Stromal cell of bone marrow (primary cell): ENCODE results near the gene EPHB2.
"Not testable (repeated sequence)": the region's sequence is repeated elsewhere in the genome, so short reads cannot be mapped to it uniquely, and the experiment has no call there.

Experiments
- DNase-seq: peaks from one replicate; pipeline ENCODE4 v3.0.0-alpha.2; 2012; ENCODE audit warnings: low read depth

EPHB2 gene

DNA sequence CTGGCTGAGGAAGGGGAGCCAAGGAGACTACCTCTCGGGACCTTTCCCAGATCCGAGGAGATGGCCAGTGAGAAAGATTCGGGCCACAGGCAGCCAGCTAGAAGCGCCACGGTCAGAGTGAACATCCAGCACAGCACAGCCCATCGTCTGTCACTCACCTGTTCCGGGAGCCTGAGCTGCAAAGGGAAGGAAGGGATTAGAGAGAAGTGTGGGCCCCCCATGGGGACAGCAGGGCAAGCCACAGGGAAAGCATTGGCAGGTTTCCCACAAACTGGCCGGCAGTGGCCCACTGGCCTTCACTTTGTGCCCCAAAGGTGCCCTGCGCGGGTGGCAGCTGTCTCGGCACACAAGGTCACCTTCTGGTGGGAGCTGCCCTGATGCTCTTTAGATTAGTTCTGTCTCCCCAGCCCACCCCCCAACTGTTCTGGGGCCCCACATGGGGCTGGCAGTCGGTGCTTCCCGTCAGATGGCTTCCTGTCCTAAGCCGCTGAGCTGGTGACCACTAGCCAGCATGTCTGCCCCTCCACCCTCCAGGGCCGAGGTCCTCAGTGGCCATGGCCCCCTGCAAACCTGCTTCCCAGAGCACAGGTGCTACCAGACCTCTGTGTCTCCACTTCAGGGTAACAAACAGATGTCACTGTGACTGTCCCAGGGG, 205.3 kb downstream of the EPHB2 start:
- no peak for DNase-seq

DNA sequence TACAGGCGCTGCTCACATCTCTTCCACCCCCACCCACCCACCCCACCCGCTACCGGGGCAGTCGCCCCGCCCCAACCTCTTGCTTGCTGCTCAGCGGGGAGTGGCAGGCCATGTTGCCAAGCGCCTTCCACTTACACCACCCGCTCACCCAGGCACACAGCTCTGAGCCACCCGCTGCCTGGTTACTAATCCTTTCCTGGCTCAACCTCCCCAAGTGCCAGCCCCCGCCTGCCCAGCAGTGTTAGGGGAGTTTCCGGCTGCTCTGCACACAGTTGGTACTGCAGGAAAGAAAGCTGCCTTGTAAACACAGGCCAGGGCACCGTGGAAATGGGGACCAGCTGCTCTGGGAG, 205.8 kb downstream of the EPHB2 start:
- DNase-seq = no peak

- DNase-seq = no peak
Observed at GRCh38 chr1:22917989-22918388, 207.3 kb downstream of the EPHB2 start.

DNA sequence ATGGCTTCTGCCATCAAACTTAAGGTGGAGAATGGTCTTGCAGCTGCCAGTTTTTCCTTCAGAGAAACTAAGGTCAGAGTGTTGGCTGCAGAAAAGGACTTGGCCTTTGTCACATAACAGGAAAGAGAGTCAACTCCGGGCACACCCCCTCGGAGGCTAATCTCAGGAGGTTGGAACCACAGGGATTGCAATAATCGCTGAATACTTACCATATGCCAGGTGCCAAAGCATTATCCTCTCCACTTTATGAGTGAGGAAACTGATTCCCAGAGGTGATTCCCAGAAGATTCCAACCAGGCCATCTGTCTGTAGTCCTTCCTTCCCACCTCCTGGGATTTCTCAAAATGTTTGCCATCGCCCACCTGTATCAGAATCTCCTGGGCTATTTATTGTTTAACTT, 208.0 kb downstream of the EPHB2 start:
- DNase-seq = no peak

DNA sequence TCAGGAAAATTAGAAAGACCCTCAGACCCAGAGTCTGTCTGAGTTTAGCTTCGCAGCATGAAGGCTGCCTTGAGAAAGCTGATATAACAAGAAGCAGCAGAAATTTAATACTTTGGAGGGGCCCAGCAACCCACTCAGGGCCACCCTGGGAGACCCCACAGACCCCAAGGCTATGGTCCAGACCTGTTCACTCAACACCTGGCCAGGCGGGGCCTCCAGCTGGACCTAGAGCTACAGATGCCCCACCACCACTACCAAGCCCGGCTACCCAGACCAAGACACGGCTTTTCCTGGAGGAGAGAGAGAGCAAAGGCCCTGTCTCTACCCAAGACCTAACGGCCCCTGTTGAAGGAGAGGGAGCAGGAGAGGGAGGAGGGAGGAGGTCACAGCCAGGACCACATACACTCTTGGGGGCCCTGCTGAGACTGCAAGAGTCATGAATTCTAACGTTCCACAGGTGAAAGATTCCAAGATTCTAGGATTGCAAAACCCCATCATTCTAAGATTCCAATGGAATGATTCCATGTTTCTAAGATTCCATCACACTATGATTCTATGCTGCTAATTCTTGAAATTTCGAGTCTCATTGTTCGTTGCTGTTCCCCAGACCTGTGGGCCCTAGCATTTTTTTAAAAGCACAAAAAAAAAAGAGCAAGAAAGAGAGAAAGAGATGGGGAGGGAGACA, 208.8 kb downstream of the EPHB2 start:
- no peak for DNase-seq

GRCh38 chr1:22920026-22920733, 209.5 kb downstream of the EPHB2 start:
- no peak for DNase-seq

GRCh38 chr1:22920734-22921451, 210.3 kb downstream of the EPHB2 start:
- no peak for DNase-seq

- DNase-seq = no peak
Observed at GRCh38 chr1:22921452-22922126, 210.9 kb downstream of the EPHB2 start.

DNA sequence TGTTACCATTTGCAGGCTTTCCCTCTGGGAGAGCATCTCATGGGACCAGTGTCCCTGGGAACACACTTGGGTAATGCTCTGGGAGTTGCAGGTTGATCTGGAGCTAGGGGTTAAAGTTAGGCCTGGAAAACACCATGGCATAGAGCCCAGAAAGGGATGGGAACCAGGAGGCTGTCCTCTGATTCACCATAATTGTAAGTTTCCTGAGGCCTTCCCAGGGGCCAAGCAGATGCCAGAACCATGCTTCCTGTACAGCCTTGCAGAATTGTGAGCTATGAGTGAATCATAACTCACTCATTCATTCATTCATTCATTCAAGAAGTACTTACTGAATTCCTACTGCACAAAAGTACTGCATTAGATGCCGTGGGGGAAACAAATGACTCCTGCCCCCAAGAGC, 212.0 kb downstream of the EPHB2 start:
- DNase-seq = peak; percentile 3

DNA sequence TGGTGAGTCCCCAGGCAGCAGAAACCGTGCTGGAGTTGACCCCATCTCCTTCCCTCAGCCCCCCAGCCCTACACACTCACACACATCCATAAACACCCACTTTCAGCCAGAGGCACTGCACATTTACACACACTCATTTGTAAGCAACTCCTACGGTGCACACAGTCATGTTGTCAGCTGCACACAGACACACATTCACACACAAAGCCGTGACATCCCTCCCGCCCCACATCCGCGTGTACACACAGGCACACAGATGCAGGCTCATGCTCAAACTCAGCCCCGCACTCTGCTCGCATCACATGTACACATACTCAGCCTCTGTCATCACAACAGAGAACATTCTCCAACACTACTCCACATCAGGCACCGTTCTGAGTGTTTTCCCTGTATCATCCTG, 214.5 kb downstream of the EPHB2 start:
- no peak for DNase-seq

- peak; percentile 20 for DNase-seq
Observed at GRCh38 chr1:22930240-22930912, 219.7 kb downstream of the EPHB2 start.

GRCh38 chr1:22932803-22933470, 222.3 kb downstream of the EPHB2 start:
- DNase-seq = no peak

DNA sequence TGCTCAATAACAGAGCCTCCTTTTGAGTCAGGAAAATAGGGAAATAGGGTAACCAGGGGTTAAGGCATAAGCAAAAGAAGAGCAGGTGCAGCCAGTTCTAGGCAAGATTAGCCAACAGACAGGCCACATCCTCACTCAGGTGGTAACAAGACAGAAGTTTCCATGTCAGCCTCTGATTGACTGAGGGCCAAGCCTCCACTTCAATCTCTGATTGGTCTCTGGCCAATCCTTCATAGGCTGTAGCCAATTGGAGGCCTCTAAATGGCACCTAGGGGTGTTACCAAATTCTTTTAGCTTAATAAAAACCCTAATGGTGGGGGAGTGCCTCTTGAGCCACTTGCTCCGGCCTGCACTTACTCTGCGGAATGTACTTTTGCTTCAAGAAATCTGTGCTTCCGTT, 224.8 kb downstream of the EPHB2 start:
- DNase-seq = no peak

DNA sequence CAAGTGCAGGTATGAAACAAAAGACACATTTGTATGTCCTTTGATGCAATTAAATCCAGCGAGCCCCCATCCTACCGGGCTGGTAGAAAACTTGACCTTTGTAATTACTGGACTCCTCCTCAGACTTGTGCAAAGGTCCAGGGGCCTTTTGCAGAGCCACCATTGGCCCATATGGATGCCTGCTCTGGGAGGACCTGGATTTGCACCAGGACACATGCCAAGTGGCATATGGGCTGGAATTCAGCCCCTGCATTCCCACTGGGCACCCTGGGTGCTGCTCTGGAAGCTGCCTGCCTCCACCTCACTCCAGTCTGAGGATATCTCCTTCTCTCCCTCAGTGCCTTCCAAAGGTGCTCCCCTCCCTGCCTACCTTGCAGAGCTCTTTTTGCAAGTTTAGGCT, 226.0 kb downstream of the EPHB2 start:
- DNase-seq = no peak

DNA sequence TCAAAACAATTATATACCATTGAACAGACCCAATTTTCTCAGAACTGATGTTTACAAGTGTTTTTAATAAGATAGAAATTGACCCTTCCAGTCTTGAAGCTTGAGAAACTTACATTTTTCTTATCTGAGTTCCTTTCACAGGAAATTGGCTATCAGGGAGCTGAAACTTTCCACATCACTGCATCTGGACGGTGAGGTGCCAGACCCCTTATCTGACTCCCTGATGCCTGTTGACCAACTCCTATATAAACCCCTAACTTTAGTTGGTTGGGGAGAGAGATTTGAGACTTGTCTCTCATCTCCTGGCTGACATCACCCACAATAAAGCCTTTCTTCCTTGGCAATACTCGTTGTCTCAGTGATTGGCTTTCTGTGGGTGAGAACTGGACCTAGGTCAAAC, 230.6 kb downstream of the EPHB2 start:
- DNase-seq = no peak

DNA sequence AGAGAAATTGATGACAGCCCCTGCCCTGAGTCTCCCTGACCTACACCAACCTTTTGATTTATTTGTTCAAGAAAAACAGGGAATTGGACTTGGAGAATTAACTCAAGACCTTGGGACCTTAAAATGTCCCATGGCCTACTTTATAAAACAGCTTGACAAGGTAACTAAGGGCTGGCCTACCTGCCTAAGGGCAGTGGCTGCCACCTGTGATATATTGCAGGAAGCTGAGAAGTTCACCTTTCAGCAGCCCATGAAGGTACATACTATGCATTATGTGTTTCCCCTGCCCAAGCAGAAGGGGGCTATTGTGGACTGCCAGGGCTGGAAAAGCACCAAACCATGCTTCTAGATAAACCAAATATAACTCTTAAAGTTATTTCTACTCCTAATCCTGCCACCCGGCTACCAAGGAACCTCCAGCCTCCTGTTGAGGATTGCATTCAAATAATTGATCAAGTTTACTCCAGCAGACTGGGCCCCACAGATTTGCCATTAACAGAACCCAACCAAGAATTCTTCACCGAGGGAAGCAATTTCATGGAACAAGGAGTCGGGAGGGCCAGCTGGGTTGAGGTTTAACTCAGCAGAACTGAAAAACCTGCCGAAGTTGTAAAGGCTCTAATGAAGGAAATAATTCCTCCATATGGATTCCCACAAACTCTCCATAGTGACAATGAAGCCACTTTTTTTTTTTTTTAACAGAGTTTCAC, 233.9 kb downstream of the EPHB2 start:
- no peak for DNase-seq

GRCh38 chr1:22945171-22945570, 234.5 kb downstream of the EPHB2 start:
- DNase-seq = not testable (repeated sequence)

DNA sequence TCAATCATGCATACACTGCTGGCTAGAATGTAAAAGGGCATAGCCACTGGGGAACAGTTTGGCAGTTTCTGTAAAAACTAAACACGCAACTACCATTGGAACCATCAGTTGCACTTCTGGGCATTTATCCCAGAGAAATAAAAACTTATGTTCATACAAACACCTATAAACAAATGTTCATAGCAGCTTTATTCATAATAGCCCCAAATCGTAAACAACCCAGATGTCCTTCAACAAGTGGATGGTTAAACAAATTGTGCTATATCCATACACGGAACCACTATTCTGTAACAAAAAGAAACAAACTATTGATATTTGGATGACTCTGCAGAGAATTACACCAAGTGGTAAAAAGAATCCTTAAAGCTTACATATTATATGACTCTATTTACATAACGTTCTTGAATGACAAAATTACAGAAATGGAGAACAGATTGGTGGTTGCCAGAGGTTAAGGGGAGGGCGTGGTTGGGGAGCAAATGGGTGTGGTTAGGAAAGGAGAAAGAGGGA, 239.2 kb downstream of the EPHB2 start:
- peak; percentile 22 for DNase-seq

GRCh38 chr1:22951796-22952195, 241.2 kb downstream of the EPHB2 start:
- no peak for DNase-seq

- DNase-seq = no peak
Observed at GRCh38 chr1:22952694-22953056, 242.0 kb downstream of the EPHB2 start.
